ENCODE measurements around the gene NSMCE1. TPM values are rescaled to one million over a fixed set of nuclear protein-coding genes. Genes with fewer than 3 reads are reported as not detected.

NSMCE1 gene
- total and polyA plus RNA-seq, 4 donors, result 16.5 to 39.0 (median 21.7) TPM

DNA sequence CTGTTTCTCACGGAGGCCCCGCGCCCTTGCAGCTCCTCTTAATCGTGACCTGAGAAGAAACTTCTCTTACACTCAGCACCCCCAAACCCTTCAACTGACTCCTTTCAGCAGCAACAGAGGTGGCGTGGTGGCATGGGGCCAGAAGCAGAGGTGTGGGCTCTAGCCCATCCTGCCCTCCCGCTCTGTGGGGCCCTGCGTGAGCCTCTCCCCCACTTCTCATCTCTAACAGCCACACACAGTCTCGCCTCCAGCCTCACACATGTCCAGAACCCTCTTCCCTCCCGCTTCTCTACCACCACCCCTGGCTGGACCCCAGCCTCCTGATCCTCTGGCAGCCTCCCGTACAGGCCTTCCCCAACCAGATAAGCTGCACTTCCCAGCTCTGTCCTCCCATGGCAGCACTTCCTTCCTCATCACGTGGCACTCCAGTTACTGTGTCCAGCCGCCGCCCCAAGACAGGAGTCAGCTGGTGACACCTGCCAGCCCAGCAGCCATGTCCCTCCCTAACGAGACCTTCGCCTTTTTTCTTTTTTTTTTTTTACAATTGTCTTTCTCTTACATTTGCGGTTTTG, 30.5 kb downstream of the NSMCE1 start:
- H3K27me3 ChIP-seq (ENCODE audit: control insufficient read depth in 4 of 4, insufficient read depth in 4 of 4, low read length in 3 of 4), result no peaks in the 10 kb centered on the region
- 63% methylated on average over 16 of the region's 16 CpGs for WGBS
- no peak for TF ChIP-seq EGR1 (IDR thresholded peaks at IDR 0.05; ENCODE audit: low read depth in 2 of 2)
- TF ChIP-seq TAF1 (conservative IDR thresholded peaks at IDR 0.05), result no peak
- TF ChIP-seq HNF4G (IDR thresholded peaks at IDR 0.05), result no peak
- TF ChIP-seq YY1 (IDR thresholded peaks at IDR 0.05), result no peak
- TF ChIP-seq NR2F2 (IDR thresholded peaks at IDR 0.05), result no peak
- TF ChIP-seq JUND (IDR thresholded peaks at IDR 0.05), result no peak
- TF ChIP-seq, protein P1, sequence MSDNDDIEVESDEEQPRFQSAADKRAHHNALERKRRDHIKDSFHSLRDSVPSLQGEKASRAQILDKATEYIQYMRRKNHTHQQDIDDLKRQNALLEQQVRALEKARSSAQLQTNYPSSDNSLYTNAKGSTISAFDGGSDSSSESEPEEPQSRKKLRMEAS (IDR thresholded peaks at IDR 0.05), result no peak
- TF ChIP-seq GABPA (IDR thresholded peaks at IDR 0.05 in 1 of 2, conservative IDR thresholded peaks at IDR 0.05 in 1 of 2), result no peak
- TF ChIP-seq RAD21 (IDR thresholded peaks at IDR 0.05), result no peak
- TF ChIP-seq RXRA (IDR thresholded peaks at IDR 0.05), result no peak
- TF ChIP-seq, protein P2, sequence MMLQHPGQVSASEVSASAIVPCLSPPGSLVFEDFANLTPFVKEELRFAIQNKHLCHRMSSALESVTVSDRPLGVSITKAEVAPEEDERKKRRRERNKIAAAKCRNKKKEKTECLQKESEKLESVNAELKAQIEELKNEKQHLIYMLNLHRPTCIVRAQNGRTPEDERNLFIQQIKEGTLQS (IDR thresholded peaks at IDR 0.05), result no peak
- TF ChIP-seq, protein P3, sequence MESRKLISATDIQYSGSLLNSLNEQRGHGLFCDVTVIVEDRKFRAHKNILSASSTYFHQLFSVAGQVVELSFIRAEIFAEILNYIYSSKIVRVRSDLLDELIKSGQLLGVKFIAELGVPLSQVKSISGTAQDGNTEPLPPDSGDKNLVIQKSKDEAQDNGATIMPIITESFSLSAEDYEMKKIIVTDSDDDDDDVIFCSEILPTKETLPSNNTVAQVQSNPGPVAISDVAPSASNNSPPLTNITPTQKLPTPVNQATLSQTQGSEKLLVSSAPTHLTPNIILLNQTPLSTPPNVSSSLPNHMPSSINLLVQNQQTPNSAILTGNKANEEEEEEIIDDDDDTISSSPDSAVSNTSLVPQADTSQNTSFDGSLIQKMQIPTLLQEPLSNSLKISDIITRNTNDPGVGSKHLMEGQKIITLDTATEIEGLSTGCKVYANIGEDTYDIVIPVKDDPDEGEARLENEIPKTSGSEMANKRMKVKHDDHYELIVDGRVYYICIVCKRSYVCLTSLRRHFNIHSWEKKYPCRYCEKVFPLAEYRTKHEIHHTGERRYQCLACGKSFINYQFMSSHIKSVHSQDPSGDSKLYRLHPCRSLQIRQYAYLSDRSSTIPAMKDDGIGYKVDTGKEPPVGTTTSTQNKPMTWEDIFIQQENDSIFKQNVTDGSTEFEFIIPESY (IDR thresholded peaks at IDR 0.05), result no peak
- TF ChIP-seq FOXA2 (IDR thresholded peaks at IDR 0.05), result no peak
- TF ChIP-seq, protein P4, sequence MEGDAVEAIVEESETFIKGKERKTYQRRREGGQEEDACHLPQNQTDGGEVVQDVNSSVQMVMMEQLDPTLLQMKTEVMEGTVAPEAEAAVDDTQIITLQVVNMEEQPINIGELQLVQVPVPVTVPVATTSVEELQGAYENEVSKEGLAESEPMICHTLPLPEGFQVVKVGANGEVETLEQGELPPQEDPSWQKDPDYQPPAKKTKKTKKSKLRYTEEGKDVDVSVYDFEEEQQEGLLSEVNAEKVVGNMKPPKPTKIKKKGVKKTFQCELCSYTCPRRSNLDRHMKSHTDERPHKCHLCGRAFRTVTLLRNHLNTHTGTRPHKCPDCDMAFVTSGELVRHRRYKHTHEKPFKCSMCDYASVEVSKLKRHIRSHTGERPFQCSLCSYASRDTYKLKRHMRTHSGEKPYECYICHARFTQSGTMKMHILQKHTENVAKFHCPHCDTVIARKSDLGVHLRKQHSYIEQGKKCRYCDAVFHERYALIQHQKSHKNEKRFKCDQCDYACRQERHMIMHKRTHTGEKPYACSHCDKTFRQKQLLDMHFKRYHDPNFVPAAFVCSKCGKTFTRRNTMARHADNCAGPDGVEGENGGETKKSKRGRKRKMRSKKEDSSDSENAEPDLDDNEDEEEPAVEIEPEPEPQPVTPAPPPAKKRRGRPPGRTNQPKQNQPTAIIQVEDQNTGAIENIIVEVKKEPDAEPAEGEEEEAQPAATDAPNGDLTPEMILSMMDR (IDR thresholded peaks at IDR 0.05; ENCODE audit: low read depth, low read length, missing input control), result no peak
- TF ChIP-seq, protein P5, sequence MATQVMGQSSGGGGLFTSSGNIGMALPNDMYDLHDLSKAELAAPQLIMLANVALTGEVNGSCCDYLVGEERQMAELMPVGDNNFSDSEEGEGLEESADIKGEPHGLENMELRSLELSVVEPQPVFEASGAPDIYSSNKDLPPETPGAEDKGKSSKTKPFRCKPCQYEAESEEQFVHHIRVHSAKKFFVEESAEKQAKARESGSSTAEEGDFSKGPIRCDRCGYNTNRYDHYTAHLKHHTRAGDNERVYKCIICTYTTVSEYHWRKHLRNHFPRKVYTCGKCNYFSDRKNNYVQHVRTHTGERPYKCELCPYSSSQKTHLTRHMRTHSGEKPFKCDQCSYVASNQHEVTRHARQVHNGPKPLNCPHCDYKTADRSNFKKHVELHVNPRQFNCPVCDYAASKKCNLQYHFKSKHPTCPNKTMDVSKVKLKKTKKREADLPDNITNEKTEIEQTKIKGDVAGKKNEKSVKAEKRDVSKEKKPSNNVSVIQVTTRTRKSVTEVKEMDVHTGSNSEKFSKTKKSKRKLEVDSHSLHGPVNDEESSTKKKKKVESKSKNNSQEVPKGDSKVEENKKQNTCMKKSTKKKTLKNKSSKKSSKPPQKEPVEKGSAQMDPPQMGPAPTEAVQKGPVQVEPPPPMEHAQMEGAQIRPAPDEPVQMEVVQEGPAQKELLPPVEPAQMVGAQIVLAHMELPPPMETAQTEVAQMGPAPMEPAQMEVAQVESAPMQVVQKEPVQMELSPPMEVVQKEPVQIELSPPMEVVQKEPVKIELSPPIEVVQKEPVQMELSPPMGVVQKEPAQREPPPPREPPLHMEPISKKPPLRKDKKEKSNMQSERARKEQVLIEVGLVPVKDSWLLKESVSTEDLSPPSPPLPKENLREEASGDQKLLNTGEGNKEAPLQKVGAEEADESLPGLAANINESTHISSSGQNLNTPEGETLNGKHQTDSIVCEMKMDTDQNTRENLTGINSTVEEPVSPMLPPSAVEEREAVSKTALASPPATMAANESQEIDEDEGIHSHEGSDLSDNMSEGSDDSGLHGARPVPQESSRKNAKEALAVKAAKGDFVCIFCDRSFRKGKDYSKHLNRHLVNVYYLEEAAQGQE (IDR thresholded peaks at IDR 0.05), result no peak
- peaks cover 0 to 2% (median 0%) of the 10 kb centered on the region in 4 donors for H3K36me3 ChIP-seq (ENCODE audit: control insufficient read depth in 4 of 4, insufficient read depth in 3 of 4, low read depth in 1 of 4, low read length in 3 of 4)
- DNase-seq (ENCODE audit: low spot score), result no peak
- H3K4me3 ChIP-seq (ENCODE audit: low read depth in 1 of 3, low read length in 3 of 3), result no peak overlapping the region
- peaks cover 0 to 17% (median 4%) of the 10 kb centered on the region in 4 donors for H3K4me1 ChIP-seq (ENCODE audit: control insufficient read depth in 4 of 4, insufficient read depth in 4 of 4, low read length in 3 of 4)
- no peak overlapping the region for H3K9ac ChIP-seq (ENCODE audit: low read depth in 1 of 2, low read length in 2 of 2)
- H3K9me3 ChIP-seq (ENCODE audit: control insufficient read depth in 4 of 4, low read length in 3 of 4), result no peaks in the 10 kb centered on the region
- peak overlapping the region; percentile 65 to 66 for H3K27ac ChIP-seq (ENCODE audit: low read depth in 1 of 2, low read length in 2 of 2)
